HepG2 (cell line): ENCODE results near the gene FAM83E. TPM values are rescaled to one million over a fixed set of nuclear protein-coding genes. Genes with fewer than 3 reads are reported as not detected.

Experiments used
- ATAC-seq: fragments of 200-7000 bp; cut with Tn5 transposase; 3 replicates; pipeline ENCODE4 v1.9.1; 2020; ENCODE audit warnings: mild to moderate bottlenecking, moderate library complexity
- BruUV-seq: library from RNA; stranded (reverse); fragments of 400-500 nt; replicated peaks from 2 replicates; lab custom pipeline; 2021; lab: Mats Ljungman, UMichigan
- CTCF ChIA-PET: fragments of 300-600 bp; formaldehyde crosslinking; extraction: SDS; loops from one replicate; lab custom pipeline; 2021; ENCODE audit warnings: low total read pairs, inconsistent platforms, low intra/inter-chr PET ratio; lab: Yijun Ruan, JAX
- POLR2A ChIA-PET: fragments of 350-600 bp; sonication (Branson Sonifier 250); formaldehyde crosslinking; loops from one replicate; lab custom pipeline; 2020; ENCODE audit warnings: antibody characterized with exemption, inconsistent platforms; lab: Yijun Ruan, JAX
- DNase-seq: peaks from one replicate; pipeline ENCODE4 v3.0.0-alpha.2; 2015; ENCODE audit warnings: low spot score
- FAIRE-seq: peaks from 3 replicates; lab custom pipeline; 2011; peaks lifted over from hg19 to GRCh38; lab: Jason Lieb, UNC
- H2AFZ ChIP-seq: one replicate; pipeline ENCODE4 v1.6.1; 2011; ENCODE audit warnings: low read length, inconsistent platforms
- H3K27ac ChIP-seq: fragments of 300-600 bp; 3 replicates; pipeline ENCODE4 v1.8.0; 2011; ENCODE audit warnings: mixed run types, mild to moderate bottlenecking, mixed read lengths, low read length, inconsistent platforms; ENCODE audit not compliant: insufficient read depth; ENCODE audit errors: extremely low read length
- H3K27me3 ChIP-seq, 2 experiments: fragments of 200-600 bp in 1 of 2; 2 replicates in 1 of 2; 3 replicates in 1 of 2; pipeline versions ENCODE4 v1.6.0 to v1.8.0; 2011; ENCODE audit warnings: low read length in 2 of 2, mild to moderate bottlenecking in 2 of 2, moderate library complexity in 2 of 2, inconsistent platforms in 1 of 2; ENCODE audit not compliant: insufficient read depth in 2 of 2, control insufficient read depth in 1 of 2
- H3K36me3 ChIP-seq, 2 experiments: fragments of 200-600 bp in 1 of 2; replicated peaks in 1 of 2; 2 replicates in 1 of 2; 3 replicates in 1 of 2; pipeline versions ENCODE4 v1.5.1 to v1.8.0; 2011; ENCODE audit warnings: low read length in 2 of 2, inconsistent platforms in 1 of 2; ENCODE audit not compliant: insufficient read depth in 2 of 2, control insufficient read depth in 1 of 2
- H3K4me1 ChIP-seq: 2 replicates; pipeline ENCODE4 v1.5.1; 2012; ENCODE audit warnings: low read length, inconsistent platforms; ENCODE audit not compliant: insufficient read depth
- H3K4me2 ChIP-seq: 2 replicates; pipeline ENCODE4 v1.6.0; 2011; ENCODE audit warnings: low read depth, low read length, inconsistent platforms
- H3K4me3 ChIP-seq, 3 experiments: fragments of 200-600 bp in 1 of 3; sonication (generic), shearing (Covaris generic) in 1 of 3; replicated peaks in 1 of 3; 2 replicates each; pipeline ENCODE4 v1.5.1; 2011 to 2016; ENCODE audit warnings: low read length in 3 of 3, inconsistent platforms in 2 of 3, low read depth in 2 of 3, mild to moderate bottlenecking in 2 of 3, control low read depth in 1 of 3, mixed read lengths in 1 of 3; ENCODE audit not compliant: insufficient read depth in 1 of 3
- H3K79me2 ChIP-seq: one replicate; pipeline ENCODE4 v1.6.1; 2011; ENCODE audit warnings: low read length, inconsistent platforms; ENCODE audit not compliant: insufficient read depth
- H3K9ac ChIP-seq: 2 replicates; pipeline ENCODE4 v1.6.0; 2011; ENCODE audit warnings: mild to moderate bottlenecking, low read depth, low read length, inconsistent platforms; ENCODE audit not compliant: insufficient read depth
- H3K9me3 ChIP-seq: 2 replicates; pipeline ENCODE4 v1.5.1; 2012; ENCODE audit warnings: mild to moderate bottlenecking, low read length
- H4K20me1 ChIP-seq: 2 replicates; pipeline ENCODE4 v1.6.0; 2011; ENCODE audit warnings: inconsistent platforms, mild to moderate bottlenecking, low read length, moderate library complexity; ENCODE audit not compliant: insufficient read depth
- CTCF ChIP-seq: sonication (generic); formaldehyde crosslinking; IDR thresholded peaks from 2 replicates; pipeline ENCODE4 v1.5.0; 2020; ENCODE audit warnings: mild to moderate bottlenecking, missing genetic modification reagents, moderate library complexity
- KDM4B ChIP-seq: sonication (generic); formaldehyde crosslinking; IDR thresholded peaks from 2 replicates; pipeline ENCODE4 v1.4.0; 2020; ENCODE audit warnings: missing genetic modification reagents
- NR1H2 ChIP-seq: sonication (generic); formaldehyde crosslinking; IDR thresholded peaks from 2 replicates; pipeline ENCODE4 v1.8.1; 2022; ENCODE audit warnings: low read depth, missing genetic modification reagents, borderline replicate concordance
- NR2F6 ChIP-seq, 2 experiments: IDR thresholded peaks; 2 replicates each; pipeline ENCODE4 v1.6.1; 2016; ENCODE audit warnings: antibody characterized with exemption in 1 of 2, mild to moderate bottlenecking in 1 of 2
- SAP130 ChIP-seq: IDR thresholded peaks from 2 replicates; pipeline ENCODE4 v1.6.1; 2016; ENCODE audit warnings: low read depth
- XRCC5 ChIP-seq: fragments of 200-400 bp; formaldehyde crosslinking; optimal IDR thresholded peaks from 2 replicates; pipeline ENCODE3; 2017; ENCODE audit warnings: mild to moderate bottlenecking, low read length
- ZNF253 ChIP-seq: sonication (generic); formaldehyde crosslinking; IDR thresholded peaks from 2 replicates; pipeline ENCODE4 v1.8.0; 2022; ENCODE audit warnings: mild to moderate bottlenecking, missing genetic modification reagents, borderline replicate concordance
- ZNF570 ChIP-seq: sonication (generic); formaldehyde crosslinking; IDR thresholded peaks from 2 replicates; pipeline ENCODE4 v1.4.0; 2020; ENCODE audit warnings: mild to moderate bottlenecking, missing genetic modification reagents, borderline replicate concordance
- ZNF629 ChIP-seq: sonication (generic); formaldehyde crosslinking; conservative IDR thresholded peaks from 2 replicates; pipeline ENCODE4 v1.5.0; 2020; ENCODE audit warnings: missing genetic modification reagents
- ZNF687 ChIP-seq: sonication (generic); formaldehyde crosslinking; IDR thresholded peaks from 2 replicates; pipeline ENCODE4 v1.5.1; 2020; ENCODE audit warnings: mild to moderate bottlenecking, missing genetic modification reagents, moderate library complexity
- ZNF816 ChIP-seq: sonication (generic); formaldehyde crosslinking; IDR thresholded peaks from 2 replicates; pipeline ENCODE4 v1.8.0; 2022; ENCODE audit warnings: missing genetic modification reagents, mild to moderate bottlenecking, borderline replicate concordance
- WGBS: methylation state at CpG from one replicate; pipeline ENCODE4 v1.1.6; 2017; ENCODE audit warnings: low lambda C conversion rate; 5-methylcytosine and 5-hydroxymethylcytosine counted together
- in situ Hi-C: cut with HindIII; loops from 2 replicates; pipeline ENCODE4 v1.10.0; 2017; ENCODE audit warnings: low pct_unique_long_range_greater_than_20kb; ENCODE audit not compliant: extremely low pct_ligation_motif_present
- intact Hi-C: fragments of 100-400 bp; cut with micrococcal nuclease; formaldehyde crosslinking; loops from one replicate; pipeline ENCODE4 v1.10.0; 2022; ENCODE audit not compliant: unreplicated experiment
- polyA plus RNA-seq, 8 experiments: library from polyadenylated mRNA; depleted of rRNA in 3 of 8; stranded (reverse) in 7 of 8; unstranded in 1 of 8; fragments of >200 nt; fragmentation: Illumina TruSeq in 4 of 8; extraction: Trizol in 4 of 8; gene quantifications; 2 replicates each; pipeline versions ENCODE4 v1.2.1 to v1.2.3, GENCODE V29; 2011 to 2016; ENCODE audit warnings: low read depth in 4 of 8, missing spikeins in 1 of 8, mixed read lengths in 1 of 8; ENCODE audit not compliant: insufficient read depth in 1 of 8
- total RNA-seq, 5 experiments: library from RNA; depleted of rRNA; stranded (reverse); fragments of >200 nt; fragmentation: Illumina TruSeq; extraction: Trizol; gene quantifications; 2 replicates each; pipeline ENCODE4 v1.2.3, GENCODE V29; 2016; ENCODE audit warnings: low read depth in 1 of 5

The FAM83E gene
- total and polyA plus RNA-seq, 2 of the 13 experiments (the other 11 are each of a cell fraction or from before 2014, with no cell fraction given), result 0.18 to 0.60 TPM

- no peak for ATAC-seq
- Histone ChIP-seq H3K4me2 (no peak overlapping the region), H3K36me3 (no peaks in the 10 kb centered on the region), H3K4me1 (peaks cover 21% of the 10 kb centered on the region), H3K79me2 (no peaks in the 10 kb centered on the region), H4K20me1 (no peaks in the 10 kb centered on the region), H3K27me3 (no peaks in the 10 kb centered on the region; a peak in 1 of 5 replicates), H3K9ac (no peak overlapping the region), H2AFZ (no peak overlapping the region), H3K9me3 (no peaks in the 10 kb centered on the region), H3K27ac (no peak overlapping the region), H3K4me3 (no peak overlapping the region)
- FAIRE-seq, result no peak
- intact Hi-C loops (no loop called here), in situ Hi-C loops (no loop called here)
- WGBS, result 58% methylated on average over 13 of the region's 20 CpGs
- no peak for DNase-seq
- no TSS peak for BruUV-seq
- no peak for TF ChIP-seq ZNF253 (CRISPR knock-in tag)
- TF ChIP-seq ZNF629 (CRISPR knock-in tag), result peak; percentile 31; the same call in 1 of the 2 replicates
- ChIA-PET POLR2A (interaction anchor here (1.2 to 1.8 kb wide), 4 partner anchors 9 to 24 kb away, joined by 3 to 28 read pairs (median 4); partner anchors contain the start of genes RPL18 and SPHK2), CTCF (interaction anchor here (1.4 to 2.1 kb wide), 2 partner anchors 21 to 120 kb away, joined by 3 to 10 read pairs; no protein-coding TSS in a partner anchor)
Measured at GRCh38 chr19:48609571-48610108, 5.2 kb downstream of the FAM83E start.

- Histone ChIP-seq H4K20me1 (no peaks in the 10 kb centered on the region), H3K9me3 (no peaks in the 10 kb centered on the region), H3K4me2 (peak overlapping the region; percentile 86), H3K36me3 (no peaks in the 10 kb centered on the region), H3K27me3 (no peaks in the 10 kb centered on the region; a peak in 1 of 5 replicates), H2AFZ (peak overlapping the region; percentile 96), H3K4me3 (peak overlapping the region in 1 of 3 experiments; percentile 56; a peak in 2 of 6 replicates), H3K9ac (no peak overlapping the region; the same call in 1 of the 2 replicates), H3K79me2 (no peaks in the 10 kb centered on the region), H3K4me1 (peaks cover 21% of the 10 kb centered on the region), H3K27ac (no peak overlapping the region)
- FAIRE-seq, result peak; percentile 61
- ChIA-PET CTCF (interaction anchor here (0.7 to 2.1 kb wide), 4 partner anchors 18 to 288 kb away, joined by 3 to 10 read pairs (median 4); no protein-coding TSS in a partner anchor), POLR2A (interaction anchor here (0.7 to 1.8 kb wide), 8 partner anchors 8 to 218 kb away, joined by 3 to 28 read pairs (median 3); partner anchors contain the start of genes KDELR1, RPL18 and SPHK2)
- peak; percentile 42 for DNase-seq
- WGBS, result 8% methylated on average over 6 of the region's 9 CpGs
- intact Hi-C loops, result no loop called here
- in situ Hi-C loops, result no loop called here
- BruUV-seq, result no TSS peak
- peak; percentile 52 for ATAC-seq
- TF ChIP-seq CTCF (CRISPR knock-in tag), result peak; percentile 89
- no peak for TF ChIP-seq KDM4B (CRISPR knock-in tag)
- no peak for TF ChIP-seq ZNF570
- TF ChIP-seq ZNF816 (CRISPR knock-in tag), result no peak
- TF ChIP-seq SAP130, result peak; percentile 38; the same call in 1 of the 2 replicates
- TF ChIP-seq NR1H2 (CRISPR knock-in tag), result no peak
- peak; percentile 53 for TF ChIP-seq XRCC5
- peak; percentile 44 for TF ChIP-seq ZNF687 (CRISPR knock-in tag)
- TF ChIP-seq NR2F6 (IDR thresholded peaks at IDR 0.05), result no peak
- TF ChIP-seq NR2F6 (CRISPR knock-in tag; IDR thresholded peaks at IDR 0.05), result peak; percentile 28; the same call in 1 of the 2 replicates
Measured at GRCh38 chr19:48608798-48609263, 6.0 kb downstream of the FAM83E start.
